ENCODE data around the gene RIPK3.

RIPK3 gene

DNA sequence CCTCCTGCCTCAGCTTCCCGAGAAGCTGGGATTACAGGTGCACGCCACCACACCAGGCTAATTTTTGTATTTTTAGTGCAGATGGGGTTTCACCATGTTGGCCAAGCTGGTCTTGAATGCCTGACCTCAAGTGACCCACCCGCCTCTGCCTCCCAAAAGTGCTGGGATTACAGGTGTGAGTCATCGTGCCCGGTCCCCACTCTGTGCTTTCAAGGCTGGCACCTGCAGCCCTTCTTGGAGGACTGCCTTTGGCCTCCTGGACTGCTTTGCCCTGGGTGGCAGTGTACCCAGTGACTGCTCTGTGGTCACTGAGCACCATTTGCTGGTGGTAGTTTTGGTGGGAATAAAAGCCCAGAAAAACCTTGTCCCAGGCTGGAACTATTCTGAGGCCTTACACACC is 52.8 kb downstream of the RIPK3 start:
- Histone ChIP-seq H3K36me3 (ENCODE audit: control insufficient read depth in 2 of 2, insufficient read depth in 2 of 2, low read length in 2 of 2) (peaks cover 20 to 24% of the 10 kb centered on the region in 2 donors), H3K27me3 (ENCODE audit: control insufficient read depth in 1 of 2, insufficient read depth in 2 of 2, low read length in 2 of 2) (no peaks in the 10 kb centered on the region), H3K27ac (ENCODE audit: low read length) (no peak overlapping the region), H3K4me1 (ENCODE audit: control insufficient read depth, insufficient read depth, low read length) (no peaks in the 10 kb centered on the region), H3K4me3 (ENCODE audit: low read length in 2 of 2) (no peak overlapping the region), H3K9ac (ENCODE audit: low read length in 2 of 2) (no peak overlapping the region), H3K9me3 (ENCODE audit: control insufficient read depth in 2 of 2, low read length in 2 of 2) (no peaks in the 10 kb centered on the region)

Data from stomach smooth muscle (tissue), 2 donors.